ENCODE measurements around the gene DSG1. TPM values are rescaled to one million over a fixed set of nuclear protein-coding genes. Genes with fewer than 3 reads are reported as not detected.
"Not testable (repeated sequence)": the region's sequence is repeated elsewhere in the genome, so short reads cannot be mapped to it uniquely, and the experiment has no call there.

DSG1 gene
- 0.05 TPM for polyA plus RNA-seq (ENCODE audit: insufficient read length)
- long read RNA-seq, donor 1 = 0 reads
- long read RNA-seq, donor 2 = 0 reads
- long read RNA-seq, donor 3 = 0 reads
- long read RNA-seq, donor 4 = 0 reads
- long read RNA-seq, donor 5 = 0 reads
- long read RNA-seq, donor 6 = 0 reads
- long read RNA-seq, donor 7 = 0 reads
- long read RNA-seq, donor 8 = 0 reads

GRCh38 chr18:31317860-31318259 is at the start of gene DSG1:
DSG1 (plus strand) TSS chr18:31318160; CDS start chr18:31318301, 141 bp downstream.
- DNase-seq = no peak

DNA sequence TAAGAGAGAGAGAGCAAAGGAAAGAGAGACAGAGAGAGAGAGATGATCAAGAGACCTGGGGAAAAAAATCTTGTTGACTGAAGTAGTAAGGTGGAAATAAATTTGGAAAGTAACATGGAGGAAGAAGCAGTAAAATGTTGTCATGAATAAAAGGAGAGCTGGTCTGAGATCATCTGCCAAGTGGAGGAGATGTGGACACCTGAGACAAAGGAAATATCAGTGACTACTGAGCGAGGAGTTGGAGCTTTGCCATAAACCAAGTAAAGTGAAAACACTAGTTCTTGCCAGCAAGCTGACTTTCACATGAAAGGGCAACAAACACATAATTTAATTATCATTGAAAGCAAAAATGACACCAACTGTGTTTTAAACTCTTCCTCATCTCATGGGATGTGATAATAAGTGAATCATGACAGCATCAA is 49.0 kb upstream of the DSG1 start:
- peak; percentile 33 for DNase-seq

- DNase-seq = no peak
Observed at GRCh38 chr18:31269566-31269965, 48.4 kb upstream of the DSG1 start.

- DNase-seq = no peak
Observed at GRCh38 chr18:31270578-31270977, 47.4 kb upstream of the DSG1 start.

DNA sequence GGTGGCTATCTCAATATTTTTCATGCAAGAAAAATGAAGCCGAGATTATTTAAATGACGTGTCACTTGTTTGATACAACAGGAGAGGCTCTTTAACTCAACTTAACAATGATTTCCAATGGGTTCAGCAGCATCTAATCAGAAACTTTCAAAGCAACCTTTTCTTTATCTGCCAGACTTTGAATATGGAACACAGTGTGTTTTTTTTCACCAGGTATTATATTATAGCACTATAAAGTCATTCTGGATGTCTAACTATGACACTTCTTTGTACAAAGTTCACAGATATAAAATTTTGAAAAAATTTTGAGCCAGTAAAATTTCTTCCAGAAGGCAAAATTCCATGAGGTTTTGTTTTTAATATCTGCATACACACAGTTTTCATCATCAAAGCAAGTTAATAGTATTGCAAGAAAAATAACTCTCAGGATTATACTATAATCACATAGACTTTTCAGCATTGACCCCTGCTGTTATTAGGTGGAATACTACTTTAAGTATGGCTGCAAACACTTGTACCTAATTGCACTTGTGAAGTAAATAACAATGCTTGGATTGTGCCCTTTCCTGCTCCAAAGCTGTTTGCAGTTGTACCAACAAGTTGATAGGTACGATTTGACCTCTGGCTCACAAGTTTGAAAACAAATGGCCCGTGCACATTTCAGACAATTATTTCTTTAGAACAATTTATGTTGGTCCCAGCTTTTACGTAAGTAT is 44.0 kb upstream of the DSG1 start:
- DNase-seq = no peak

- no peak for DNase-seq
Observed at GRCh38 chr18:31274931-31275330, 43.0 kb upstream of the DSG1 start.

- no peak for DNase-seq
Observed at GRCh38 chr18:31275722-31276463, 42.1 kb upstream of the DSG1 start.

DNA sequence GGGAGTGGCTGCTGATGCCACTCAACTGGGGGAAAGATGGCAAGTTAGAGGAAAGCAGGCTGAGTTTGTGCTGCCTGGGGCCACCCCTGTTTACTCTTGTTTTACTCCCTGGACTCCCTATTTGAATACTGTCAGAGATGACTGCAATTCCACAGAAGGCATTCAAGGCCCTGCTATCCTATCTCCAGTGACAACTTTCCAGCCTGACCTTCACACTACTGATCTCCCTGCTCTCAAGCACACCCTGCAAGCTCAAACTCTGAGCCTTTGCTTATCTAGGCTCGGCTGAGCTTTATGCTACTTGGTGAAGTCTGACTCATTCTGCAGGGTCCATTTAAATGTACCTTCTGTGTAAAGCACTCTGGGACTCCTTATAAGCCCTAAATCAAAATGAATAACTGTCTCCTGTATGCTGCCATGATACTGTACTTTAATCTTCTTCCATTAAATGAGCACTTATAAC is 39.3 kb upstream of the DSG1 start:
- no peak for DNase-seq

- DNase-seq = no peak
Observed at GRCh38 chr18:31280502-31280901, 37.5 kb upstream of the DSG1 start.

GRCh38 chr18:31281437-31281836 is 36.5 kb upstream of the DSG1 start:
- no peak for DNase-seq

DNA sequence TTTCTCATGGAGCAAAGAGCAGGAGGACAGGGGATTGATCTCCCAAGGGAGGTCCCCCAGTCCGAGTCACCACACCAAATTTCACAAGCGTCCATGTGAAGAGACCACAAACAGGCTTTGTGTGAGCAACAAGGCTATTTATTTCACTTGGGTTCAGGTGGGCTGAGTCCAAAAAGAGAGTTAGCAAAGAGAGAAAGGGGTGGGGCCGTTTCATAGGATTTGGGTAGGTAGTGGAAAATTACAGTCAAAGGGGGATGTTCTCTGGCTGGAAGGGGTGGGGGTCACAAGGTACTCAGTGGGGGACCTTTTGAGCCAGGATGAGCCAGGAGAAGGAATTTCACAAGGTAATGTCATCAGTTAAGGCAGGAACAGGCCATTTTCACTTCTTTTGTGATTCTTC is 28.5 kb upstream of the DSG1 start:
- not testable (repeated sequence) for DNase-seq

DNA sequence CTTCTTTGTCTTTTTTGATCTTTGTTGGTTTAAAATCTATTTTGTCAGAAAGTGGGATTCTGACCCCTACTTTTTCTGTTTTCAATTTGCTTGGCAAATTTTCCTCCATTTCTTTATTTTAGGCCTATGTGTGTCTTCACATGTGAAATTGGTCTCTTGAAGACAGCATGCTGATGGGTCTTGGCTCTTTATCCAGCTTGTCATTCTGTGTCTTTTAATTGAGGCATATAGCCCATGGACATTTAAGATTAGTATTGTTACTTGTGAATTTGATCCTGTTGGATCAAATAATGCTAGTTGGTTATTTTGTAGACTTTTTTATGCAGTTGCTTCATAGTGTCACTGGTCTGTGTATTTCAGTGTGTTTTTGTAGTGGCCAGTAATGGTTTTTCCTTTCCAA is 26.3 kb upstream of the DSG1 start:
- no peak for DNase-seq

GRCh38 chr18:31294199-31294747 is 23.7 kb upstream of the DSG1 start:
- no peak for DNase-seq

- no peak for DNase-seq
Observed at GRCh38 chr18:31297248-31297647, 20.7 kb upstream of the DSG1 start.

- DNase-seq = no peak
Observed at GRCh38 chr18:31301201-31301655, 16.7 kb upstream of the DSG1 start.

GRCh38 chr18:31302991-31303390 is 15.0 kb upstream of the DSG1 start:
- DNase-seq = no peak

DNA sequence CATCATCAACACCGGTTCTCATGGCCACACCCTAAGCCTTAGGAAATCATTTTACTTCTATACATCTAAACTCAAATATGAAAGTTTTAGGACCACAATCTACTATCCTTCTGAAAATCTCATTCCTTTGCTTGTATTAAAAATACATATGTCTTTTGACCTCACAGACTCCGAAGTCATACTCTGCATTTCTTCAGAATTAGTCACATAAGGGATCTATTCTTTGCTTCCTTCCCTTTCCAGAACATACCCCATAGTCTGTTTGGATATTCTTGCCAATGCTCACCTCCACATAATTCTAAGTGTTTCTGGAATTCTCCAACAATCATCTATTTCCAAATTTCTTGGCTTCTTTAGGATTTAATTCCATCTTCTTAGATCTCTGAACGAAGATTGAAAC is 14.2 kb upstream of the DSG1 start:
- no peak for DNase-seq

- DNase-seq = no peak
Observed at GRCh38 chr18:31309115-31309514, 8.8 kb upstream of the DSG1 start.

DNA sequence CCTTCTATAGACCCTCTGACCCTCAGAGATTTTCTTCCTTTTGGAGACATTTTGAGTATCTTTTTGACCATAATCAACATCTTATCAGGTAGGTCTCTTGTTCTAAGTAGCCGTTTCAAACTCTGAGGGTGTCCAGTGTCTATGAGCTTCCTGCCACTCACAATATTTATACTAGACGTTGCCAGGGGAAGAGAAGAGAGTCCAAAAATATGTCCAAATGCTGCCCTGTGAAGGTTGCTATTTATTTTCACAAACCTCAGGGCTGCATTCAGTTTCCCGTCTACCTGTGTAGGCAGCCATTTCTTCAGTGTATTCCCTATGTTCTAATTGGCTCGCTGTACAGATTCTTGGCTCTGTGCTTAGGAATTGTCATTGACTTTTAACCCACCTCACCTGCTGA is 986 bp upstream of the DSG1 start:
- no peak for DNase-seq

DNA sequence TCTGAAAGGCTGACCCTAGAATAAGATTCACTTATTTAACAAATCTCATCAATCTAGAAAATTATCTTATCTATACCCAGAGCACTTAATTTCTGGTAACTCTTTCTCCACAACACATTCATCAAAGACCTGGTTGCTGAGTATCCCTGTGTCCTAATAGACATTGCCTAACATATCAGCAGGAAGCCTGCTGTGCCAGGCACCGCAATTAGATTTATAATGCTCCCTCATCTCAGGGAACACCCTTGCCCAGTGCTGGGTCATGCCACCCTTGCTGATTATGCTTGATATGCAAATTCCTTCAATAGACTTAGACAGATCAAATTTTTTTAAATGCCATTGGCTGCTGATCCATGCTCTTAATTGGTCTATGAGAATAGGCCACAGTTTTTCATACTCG is 3.8 kb downstream of the DSG1 start:
- no peak for DNase-seq

- DNase-seq = no peak
Observed at GRCh38 chr18:31325051-31325450, 7.1 kb downstream of the DSG1 start.

- DNase-seq = no peak
Observed at GRCh38 chr18:31329787-31330438, 12.0 kb downstream of the DSG1 start.

All from left kidney (tissue), 8 donors.